ENCODE measurements around the gene RHO.
"Not testable (repeated sequence)": the region's sequence is repeated elsewhere in the genome, so short reads cannot be mapped to it uniquely, and the experiment has no call there.

RHO gene

DNA sequence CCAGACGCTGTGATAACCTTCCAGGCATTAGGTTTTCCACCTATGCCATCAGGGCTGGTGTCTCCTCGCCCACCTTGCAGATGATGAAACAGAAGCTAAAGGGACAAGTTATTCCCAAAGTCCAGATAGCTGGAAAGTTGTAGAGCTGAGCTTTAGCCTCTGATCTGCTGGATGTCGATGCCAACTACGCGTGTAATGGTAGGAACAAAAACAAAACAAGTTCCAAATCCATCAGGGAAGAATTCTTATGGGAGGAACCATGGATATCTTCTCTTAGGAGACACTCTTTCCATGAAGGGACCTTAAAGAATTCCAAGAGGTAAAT, 28.1 kb upstream of the RHO start:
- DNase-seq, result no peak

DNA sequence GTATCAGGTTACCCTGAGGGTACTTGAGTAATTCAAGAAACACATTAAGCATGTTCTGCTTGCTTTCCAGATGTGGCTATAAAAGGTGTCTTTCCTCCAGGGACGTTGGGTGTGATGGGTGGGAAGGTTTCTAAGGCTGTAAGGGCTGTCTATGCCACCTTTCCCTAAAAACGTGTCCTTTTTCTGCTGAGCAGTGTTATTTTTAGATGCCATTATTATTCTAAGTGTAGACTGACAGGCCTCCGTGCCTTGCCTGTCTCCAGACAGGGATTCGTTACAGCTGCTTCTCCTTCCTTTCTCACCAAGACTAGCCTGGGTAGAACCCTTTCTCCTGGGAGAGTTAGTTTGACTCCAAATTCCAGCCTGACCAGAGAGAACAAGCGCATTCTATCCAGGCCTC, 26.8 kb upstream of the RHO start:
- DNase-seq, result no peak

DNA sequence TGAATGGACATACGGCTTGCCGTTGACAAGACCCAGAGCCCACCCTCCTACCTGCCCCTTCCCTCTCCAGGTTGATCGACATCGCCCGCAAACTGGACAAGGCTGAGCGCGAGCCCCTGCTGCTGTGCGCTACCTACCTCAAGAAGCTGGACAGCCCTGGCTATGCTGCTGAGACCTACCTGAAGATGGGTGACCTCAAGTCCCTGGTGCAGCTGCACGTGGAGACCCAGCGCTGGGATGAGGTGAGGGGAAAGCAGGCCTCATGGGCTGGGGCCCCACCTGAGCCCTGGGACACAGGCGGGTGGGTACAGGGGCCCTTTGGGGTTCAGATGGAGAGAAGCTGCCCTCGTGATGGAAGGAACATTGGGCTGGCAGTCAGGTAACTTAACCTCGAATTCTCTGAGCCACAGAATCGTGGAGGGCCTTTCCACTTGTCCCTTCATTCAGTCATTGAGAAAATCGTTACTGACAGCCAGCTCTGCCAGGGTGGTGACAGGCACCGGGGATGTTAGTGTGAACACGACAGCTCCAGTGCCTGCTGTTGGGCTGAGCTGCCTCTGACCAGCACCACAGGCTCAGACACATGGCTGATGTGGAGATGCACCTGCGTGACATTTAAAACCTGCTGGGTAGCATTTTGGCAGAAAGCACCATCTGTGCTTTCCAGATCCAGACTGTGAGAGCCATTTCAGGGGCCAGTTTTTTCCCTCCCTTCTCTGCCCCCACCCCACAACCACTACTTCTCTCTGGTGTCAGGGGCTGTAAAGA, 25.6 kb upstream of the RHO start:
- no peak for DNase-seq

DNA sequence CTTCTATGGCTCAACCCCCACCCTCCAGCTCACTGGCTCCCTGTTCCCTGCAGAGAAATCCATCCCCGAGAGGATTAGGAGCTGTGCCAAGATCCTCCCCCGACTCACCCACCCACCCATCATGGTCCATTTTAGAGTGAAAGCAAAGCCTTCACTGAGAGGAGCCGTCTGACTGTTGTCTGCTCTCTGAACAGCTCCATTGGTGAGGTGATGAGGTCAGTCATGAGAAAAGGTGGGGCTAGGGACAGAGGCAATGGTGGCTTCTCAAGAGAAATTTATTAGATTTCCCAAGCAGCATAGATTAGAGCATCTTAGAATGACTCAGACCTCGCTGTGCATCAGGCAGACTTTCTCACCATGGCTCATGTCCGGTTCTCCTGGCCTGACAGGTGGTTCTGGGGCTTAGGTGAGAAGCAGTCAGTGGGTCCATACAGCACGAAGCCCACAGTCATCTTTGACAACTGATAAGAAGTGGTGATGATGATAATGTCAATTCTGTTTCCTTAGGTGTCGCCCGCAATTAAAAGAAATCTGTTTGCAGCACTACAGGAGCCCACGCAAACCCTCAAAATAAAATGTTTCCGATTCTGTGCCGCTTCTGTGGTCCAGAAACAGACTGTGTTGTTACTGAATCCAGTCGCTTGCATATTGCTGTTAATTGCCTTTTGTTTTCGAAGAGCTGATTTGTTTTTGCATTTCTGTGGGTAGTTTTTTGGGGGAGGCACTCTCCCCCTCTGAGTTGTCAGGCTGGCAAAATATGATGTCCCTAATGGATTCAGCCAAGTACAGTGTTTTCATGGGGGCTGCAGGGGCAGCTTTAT, 24.8 kb upstream of the RHO start:
- DNase-seq, result no peak

DNA sequence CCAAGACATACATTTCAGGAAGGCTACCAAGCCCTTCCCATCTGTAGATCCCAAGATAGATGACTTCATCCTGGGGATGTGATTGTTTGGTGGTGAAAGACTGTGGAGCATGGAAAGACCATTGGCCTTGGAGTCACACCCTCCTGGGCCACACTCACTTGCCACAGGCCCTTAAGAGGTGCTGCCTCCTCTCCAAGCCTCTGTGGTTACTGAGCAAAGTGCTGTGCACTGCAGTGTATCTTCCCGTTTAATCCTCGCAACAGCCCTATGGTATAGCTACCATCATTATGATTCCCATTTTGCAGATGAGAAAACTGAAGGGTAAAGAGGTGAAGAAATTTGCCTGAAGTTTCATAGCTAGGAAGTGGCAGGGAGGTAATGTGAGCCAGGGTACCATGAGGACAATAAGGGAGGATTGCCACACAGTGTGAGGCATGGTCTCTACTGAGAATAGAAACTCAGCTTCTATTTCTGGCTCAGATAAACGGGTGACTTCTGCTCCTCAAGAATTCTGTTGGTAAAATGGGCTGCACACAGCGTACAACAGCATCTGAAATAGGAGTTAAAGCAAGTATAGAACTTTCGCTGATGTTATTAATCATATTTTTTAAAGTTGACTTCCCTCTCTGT, 23.9 kb upstream of the RHO start:
- DNase-seq, result no peak

DNA sequence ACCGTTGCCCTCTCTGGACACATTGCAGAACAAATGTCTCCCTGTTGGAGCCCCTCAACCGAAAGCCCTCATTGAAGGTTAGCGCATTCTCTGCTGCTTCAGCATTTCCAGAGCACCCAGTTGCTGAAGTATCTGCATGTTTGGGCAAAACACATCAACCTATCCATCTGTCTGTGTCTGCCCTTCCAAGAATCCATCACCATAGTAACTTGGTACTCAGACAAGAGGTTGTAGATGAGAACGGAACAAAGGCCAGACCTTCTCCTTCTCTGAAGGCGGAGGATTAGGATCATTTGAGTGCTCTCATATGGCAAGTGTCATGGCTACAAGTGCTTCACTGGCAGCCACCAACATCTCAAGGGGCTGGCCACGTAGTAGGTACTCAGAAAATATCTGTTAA, 23.1 kb upstream of the RHO start:
- no peak for DNase-seq

DNA sequence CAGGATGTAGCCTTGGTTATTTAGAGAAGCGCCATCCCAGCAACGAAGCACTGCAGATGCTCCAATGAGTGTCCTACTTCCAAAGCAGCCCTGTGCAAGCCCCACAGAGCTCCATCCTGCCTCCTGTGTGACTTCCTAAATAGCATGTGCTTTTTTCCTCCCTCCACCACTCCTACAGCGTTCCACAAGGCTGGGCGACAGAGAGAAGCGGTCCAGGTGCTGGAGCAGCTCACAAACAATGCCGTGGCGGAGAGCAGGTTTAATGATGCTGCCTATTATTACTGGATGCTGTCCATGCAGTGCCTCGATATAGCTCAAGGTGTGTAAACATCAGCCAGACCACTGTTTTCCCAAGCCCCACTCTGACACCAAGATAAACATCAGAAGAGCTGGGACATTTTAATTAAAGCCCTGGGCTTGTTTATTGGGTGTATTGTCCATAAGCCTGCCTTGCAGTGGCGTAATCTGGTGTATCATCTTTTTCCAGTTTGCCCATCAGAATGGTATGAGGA, 22.2 kb upstream of the RHO start:
- no peak for DNase-seq

DNA sequence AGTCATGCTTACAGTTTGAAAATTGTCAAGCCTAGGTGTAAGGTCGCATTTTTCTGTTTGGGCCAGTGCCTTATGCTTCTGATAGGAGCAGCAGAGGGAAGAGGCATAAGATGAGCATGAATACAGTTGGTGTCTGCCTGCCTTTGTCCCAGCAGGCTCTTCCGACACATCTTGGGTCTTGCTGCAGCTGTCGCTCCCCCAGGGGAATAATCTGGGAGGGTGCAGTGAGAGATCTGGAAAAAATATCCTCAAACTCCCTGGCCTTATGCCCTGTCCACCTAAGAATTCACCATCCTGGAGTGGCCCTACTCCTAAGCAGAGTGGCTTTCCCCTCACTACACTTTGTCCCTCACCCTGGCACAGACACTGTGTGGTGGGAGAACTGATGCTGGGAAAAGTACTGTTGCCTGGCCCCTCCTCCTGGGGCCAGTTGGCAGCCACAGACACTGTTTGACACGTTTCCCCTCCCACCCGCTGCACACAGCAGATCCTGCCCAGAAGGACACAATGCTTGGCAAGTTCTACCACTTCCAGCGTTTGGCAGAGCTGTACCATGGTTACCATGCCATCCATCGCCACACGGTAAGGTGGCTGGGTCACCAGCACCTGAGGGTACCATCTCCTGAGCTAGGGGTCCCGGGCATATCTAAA, 21.1 kb upstream of the RHO start:
- DNase-seq, result no peak

DNA sequence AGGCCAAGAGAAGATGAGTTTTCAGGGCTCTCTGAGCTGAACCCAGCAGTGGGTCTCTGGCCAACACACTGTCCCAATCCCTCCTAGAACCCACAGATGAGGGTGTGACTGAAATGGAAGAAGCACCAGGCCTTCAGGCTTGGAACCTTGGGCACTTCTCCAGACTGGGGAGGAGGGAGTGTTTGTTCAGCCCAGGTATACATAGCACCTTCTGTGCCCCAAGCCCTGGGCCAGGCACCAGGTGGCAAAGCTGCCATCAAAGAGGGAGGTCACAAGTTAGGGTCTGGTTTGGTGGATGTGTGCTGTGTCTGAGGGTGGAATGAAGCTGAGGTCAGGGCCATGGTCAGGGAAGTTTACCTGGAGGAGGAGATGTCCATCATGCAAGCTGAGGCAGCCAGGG, 15.8 kb upstream of the RHO start:
- no peak for DNase-seq

DNA sequence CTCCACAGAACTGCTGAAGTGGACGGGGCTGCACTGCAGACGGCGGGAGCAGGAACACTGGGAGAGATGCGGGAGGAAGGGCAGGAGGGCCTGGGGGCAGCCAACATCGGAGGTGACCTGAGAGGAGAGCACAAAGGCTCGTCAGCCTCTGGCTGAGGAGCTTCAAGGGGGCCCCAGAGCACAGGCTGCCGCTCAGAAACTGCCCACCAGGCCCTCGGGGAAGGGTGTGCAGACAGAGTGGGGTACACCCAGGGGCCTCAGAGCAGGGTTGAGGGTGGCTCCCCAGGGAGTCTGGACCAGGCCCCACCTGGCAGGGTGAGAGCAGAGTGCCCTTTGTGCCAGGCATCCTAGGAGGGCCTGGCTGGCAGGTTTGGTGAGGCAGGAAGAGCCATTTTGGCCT, 14.7 kb upstream of the RHO start:
- no peak for DNase-seq

DNA sequence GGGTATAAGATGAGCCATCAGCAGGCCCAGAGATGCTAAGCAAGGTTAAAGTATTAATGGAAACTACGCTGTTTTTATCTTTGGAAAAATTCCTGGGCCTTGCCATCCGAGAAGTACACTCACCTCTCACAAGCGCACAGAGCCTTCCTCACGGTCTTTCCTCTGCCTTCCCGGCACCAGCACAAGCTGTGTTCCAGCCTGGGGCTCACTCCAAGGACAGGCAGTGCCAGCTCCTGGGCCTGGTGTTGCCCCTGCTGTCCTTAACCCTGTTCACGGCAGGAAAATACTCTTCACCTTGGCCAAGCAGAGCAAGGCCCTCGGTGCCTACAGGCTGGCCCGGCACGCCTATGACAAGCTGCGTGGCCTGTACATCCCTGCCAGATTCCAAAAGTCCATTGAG, 14.3 kb upstream of the RHO start:
- DNase-seq, result no peak

DNA sequence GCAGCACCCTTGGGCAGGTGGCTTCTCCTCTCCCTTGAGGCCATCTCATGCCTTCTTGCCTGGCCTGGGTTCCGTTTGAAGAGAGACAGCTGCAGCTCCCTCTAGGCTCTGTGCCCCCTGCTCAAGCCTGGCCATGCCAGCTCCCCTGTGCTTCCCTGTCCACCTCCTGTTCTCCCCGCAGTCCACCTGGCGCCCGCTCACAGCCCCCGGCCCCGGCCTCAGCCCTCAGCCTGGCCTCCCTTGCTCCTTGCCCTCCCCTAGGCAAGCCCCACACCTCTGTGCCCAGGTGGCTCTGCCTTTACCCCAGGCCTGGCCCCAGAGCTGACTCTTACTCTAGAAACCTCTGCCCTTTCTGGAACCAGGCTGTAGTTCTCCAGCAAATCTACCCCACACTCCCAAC, 13.9 kb upstream of the RHO start:
- DNase-seq, result no peak

DNA sequence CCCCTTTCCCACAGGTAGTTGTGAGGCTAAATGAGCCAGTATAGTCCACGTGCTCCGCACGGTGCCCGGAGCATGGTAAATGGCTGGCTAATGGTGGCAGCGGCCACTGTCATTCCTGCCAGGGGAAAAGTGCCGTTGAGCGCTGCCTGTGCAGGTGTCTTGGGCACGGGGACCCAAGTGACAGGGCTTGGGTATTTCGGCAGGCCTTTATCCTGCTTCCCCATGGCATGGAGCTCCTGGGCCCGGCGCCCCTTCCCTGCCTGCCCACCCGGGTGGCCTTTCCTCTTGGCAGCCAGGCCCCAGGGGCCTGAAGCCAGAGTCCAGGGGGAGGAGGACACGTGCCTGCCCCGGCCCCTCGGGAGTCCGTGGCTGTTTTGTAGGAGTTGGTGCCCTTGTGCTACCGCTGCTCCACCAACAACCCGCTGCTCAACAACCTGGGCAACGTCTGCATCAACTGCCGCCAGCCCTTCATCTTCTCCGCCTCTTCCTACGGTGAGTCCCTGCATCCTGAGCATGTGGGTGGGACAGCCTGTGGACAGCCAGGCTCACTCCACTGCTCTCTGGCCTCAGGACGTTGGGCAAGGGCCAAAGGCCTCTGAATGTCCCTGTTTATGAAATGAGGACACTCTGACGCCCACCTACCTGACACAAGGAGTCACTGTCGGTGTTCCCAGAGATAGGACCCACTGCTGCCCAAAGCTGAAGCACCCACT, 13.2 kb upstream of the RHO start:
- DNase-seq, result not testable (repeated sequence)

DNA sequence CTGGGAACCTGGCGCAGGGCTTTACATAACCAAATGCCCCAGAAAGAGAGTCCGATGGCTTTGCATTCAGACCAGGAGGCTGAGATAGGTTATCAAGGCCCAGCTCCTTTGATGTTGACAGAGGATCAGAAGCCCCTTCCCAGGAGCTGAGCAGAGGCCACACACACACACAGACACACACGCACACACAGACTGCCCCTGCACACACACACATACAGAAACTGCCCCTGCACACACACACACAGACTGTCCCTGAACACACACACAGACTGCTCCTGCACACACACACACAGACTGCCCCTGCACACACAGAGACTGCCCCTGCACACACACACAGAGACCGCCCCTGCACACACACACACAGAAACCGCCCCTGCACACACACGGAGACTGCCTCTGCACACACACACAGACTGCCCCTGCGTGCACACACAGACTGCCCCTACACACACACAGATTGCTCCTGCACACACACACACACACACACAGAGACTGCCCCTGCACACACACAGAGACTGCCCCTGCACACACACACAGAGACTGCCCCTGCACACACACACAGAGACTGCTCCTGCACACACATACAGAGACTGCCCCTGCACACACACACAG, 12.5 kb upstream of the RHO start:
- not testable (repeated sequence) for DNase-seq

DNA sequence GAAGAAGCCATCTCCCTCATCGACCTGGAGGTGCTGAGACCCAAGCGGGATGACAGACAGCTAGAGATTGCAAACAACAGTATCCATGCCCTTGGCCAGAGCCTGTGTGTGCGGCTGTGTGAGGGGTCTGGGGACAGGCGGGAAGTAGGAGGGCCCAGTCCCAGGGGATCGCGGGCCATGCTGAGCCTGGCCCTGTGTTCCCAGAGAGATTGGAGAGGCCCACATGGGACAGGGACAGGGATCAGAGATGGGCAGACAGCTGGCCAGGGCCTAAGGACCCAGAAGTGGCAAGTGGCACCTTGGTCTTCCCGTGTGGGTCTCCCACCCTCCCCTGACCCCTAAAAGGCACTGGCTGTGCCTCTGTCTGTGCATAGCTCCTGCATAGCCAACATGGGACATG, 10.9 kb upstream of the RHO start:
- no peak for DNase-seq

DNA sequence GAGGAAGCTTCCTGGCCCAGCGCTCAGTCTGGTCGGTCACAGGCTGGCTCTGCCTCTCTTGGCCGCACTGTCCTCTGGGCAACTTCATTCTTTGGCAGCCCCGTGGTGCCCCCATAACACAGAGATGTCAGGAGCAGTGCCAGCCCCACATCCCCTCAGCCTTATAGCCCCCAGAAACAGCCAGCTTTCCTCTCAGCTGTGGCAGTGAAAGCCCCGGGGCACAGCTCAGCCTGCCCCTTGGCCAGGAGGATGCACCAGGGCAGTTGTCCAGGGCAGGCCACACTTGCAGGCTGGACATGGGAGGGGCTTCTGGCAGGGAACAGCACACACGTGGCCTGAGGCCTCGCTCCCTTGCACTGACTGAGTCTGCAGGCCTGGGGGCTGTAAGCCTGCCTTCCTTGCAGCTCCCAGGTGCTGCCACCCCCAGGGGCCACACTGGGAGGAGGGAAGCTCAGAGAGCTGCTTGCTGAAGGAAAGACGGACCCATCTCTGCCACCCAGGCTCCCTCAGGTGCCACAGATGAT, 10.3 kb upstream of the RHO start:
- no peak for DNase-seq

DNA sequence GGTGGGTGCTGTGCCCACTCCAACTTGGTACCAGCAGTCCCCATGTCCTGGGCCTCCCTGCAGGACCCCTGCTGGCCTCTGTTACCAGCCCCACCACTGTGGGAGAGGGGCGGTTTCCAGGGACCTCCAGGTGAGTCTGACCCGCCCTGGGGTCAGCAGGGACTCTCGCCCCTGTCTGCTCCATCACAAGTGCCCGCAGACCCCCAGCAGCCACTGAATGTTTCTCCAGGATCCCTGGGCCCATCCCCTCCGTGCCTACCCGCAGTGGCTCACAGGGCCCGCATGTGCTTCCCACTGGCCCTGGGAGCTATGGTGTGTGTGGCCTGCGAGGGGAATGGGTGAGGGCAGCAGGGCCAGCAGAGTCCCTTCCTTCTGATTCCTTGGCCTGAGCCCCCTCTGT, 9.9 kb upstream of the RHO start:
- DNase-seq, result no peak

DNA sequence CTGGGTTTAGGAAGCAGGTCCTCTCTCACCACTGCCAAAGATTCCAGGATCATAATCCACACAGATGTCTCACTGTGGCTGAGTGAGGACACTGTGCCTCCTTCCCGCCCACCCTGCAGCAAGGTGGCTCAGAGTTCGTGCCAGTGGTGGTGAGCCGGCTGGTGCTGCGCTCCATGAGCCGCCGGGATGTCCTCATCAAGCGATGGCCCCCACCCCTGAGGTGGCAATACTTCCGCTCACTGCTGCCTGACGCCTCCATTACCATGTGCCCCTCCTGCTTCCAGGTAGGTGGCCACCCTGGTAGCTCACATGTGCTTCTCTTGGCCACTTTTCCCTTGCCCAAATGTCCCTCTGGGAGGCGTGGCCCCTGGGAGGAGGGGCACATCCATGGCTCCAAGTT, 9.0 kb upstream of the RHO start:
- no peak for DNase-seq

DNA sequence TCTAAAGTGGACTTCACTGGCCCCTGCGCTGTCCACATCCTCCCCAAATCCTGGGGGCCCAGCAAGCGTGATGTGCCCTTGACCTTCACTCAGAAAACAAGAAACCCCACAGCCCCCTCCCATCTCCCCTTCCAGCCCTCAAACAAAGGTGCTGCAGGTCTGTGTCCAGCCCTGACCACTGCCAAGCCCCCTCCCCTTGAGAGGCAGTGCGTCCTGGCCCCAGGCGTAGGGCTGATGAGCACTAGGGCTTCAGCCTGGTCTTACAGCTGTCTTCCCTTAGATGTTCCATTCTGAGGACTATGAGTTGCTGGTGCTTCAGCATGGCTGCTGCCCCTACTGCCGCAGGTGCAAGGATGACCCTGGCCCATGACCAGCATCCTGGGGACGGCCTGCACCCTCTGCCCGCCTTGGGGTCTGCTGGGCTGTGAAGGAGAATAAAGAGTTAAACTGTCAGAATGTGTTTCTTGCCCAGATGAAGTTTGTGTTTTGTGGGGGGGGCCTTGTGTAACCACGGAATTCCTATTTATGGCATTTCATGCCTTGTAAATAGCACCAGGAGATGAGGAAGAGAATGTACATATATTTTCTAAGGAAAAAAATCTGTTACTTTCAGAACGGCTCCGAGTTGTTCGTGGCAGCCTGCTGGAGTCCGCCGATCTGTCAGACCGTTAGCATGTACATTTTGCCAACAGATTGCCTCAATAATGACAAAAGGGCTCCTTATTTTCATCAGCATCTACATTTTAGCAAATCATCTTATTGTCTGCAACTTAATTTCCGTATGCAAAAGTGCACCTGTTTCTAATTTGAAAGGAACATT, 8.3 kb upstream of the RHO start:
- DNase-seq, result no peak

DNA sequence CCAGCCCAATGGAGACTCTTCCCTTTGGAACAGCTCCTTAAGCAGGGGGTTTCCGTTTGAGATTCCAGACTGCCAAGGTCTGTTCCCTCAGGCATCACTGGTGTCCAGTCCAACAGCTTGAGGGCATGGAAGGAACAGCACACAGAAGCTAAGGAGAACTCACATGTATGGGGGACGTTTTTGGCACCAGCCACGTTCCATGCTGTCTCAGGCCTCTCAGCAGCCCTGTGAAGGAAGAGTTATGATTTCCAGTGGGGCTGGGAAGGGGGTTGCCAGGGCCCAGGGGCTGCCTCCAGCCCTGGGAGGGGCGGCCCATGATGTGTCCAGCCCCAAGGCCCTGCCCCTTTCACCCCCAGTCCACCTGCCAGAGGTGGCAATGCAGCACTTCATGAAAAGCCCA, 7.5 kb upstream of the RHO start:
- DNase-seq, result no peak

DNA sequence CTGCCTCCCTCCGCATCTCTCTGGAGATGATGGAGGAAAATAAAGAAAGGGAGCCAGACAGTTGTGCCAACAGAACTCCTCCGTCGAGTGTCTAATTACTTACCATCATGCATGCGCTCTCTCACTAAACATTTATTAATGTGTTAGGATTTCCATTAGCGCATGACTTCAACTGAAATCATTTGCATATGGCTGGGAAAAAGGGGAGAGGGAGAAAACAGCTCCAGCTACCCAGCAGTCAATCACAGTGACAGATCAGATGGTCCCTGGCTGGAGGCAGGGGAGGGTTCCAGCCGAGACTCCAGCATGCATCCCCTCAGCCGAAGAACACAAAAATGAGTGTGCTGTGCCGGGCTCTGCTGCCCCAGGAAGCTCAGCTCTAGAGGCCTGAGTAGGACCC, 6.8 kb upstream of the RHO start:
- DNase-seq, result no peak
